HCT116 (cell line): ENCODE measurements around the gene AGAP1. TPM values are rescaled to one million over a fixed set of nuclear protein-coding genes. Genes with fewer than 3 reads are reported as not detected.

Source experiments
- ATAC-seq: fragments of 200-7000 bp; cut with Tn5 transposase; 2 replicates; pipeline ENCODE4 v1.9.1; 2020; ENCODE audit warnings: mild to moderate bottlenecking, moderate library complexity
- BruUV-seq: library from RNA; stranded (reverse); fragments of 400-500 nt; replicated peaks from 2 replicates; lab custom pipeline; 2021; lab: Mats Ljungman, UMichigan
- CTCF ChIA-PET: fragments of 300-600 bp; sonication (Branson Sonifier 250); formaldehyde crosslinking; loops from one replicate; lab custom pipeline; 2021; ENCODE audit warnings: antibody characterized with exemption; lab: Charles Lee
- POLR2A ChIA-PET: fragments of 300-600, 350-600 bp; sonication (Branson Sonifier 250); formaldehyde crosslinking; loops from one replicate; lab custom pipeline; 2021; ENCODE audit warnings: antibody characterized with exemption; lab: Charles Lee
- RAD21 ChIA-PET, 2 experiments: fragments of 300-600 bp; sonication (Branson Sonifier 250); formaldehyde crosslinking; loops; one replicate each; lab custom pipeline; 2023; ENCODE audit warnings: low total read pairs in 2 of 2; ENCODE audit not compliant: uncharacterized antibody in 2 of 2, unreplicated experiment in 2 of 2, low non-redundant PET in 1 of 2; lab: Charles Lee
- DNase-seq: peaks from one replicate; pipeline ENCODE4 v3.0.0-alpha.2; 2010; ENCODE audit warnings: low read depth, low spot score
- H2AFZ ChIP-seq: fragments of 200-600 bp; shearing (Covaris generic), sonication (generic); 2 replicates; pipeline ENCODE4 v1.6.1; 2017; ENCODE audit warnings: low read depth, mixed run types, mixed read lengths, antibody characterized with exemption, low read length; ENCODE audit not compliant: poor library complexity, severe bottlenecking
- H3K27ac ChIP-seq: 2 replicates; pipeline ENCODE4 v1.5.1; 2012; ENCODE audit warnings: low read depth, low read length
- H3K27me3 ChIP-seq: fragments of 200-600 bp; sonication (generic); 2 replicates; pipeline ENCODE4 v1.6.1; 2016; ENCODE audit warnings: mixed run types, low read length, mixed read lengths; ENCODE audit not compliant: insufficient read depth
- H3K36me3 ChIP-seq, 2 experiments: fragments of 200-500 bp in 1 of 2; fragments of 200-600 bp in 1 of 2; sonication (Bioruptor generic) in 1 of 2; sonication (generic) in 1 of 2; 2 replicates each; pipeline versions ENCODE4 v1.5.1 to v1.6.1; 2014 to 2016; ENCODE audit warnings: low read length in 2 of 2, inconsistent platforms in 1 of 2, mixed read lengths in 1 of 2, mixed run types in 1 of 2; ENCODE audit not compliant: insufficient read depth in 2 of 2, control insufficient read depth in 1 of 2
- H3K4me1 ChIP-seq, 2 experiments: fragments of 200-600 bp in 1 of 2; sonication (generic) in 1 of 2; 2 replicates each; pipeline versions ENCODE4 v1.5.1 to v1.6.1; 2012 to 2017; ENCODE audit warnings: low read length in 2 of 2, inconsistent platforms in 1 of 2, mild to moderate bottlenecking in 1 of 2, mixed read lengths in 1 of 2, mixed run types in 1 of 2, moderate library complexity in 1 of 2; ENCODE audit not compliant: insufficient read depth in 2 of 2, control insufficient read depth in 1 of 2
- H3K4me2 ChIP-seq: fragments of 200-600 bp; sonication (generic); 2 replicates; pipeline ENCODE4 v1.6.1; 2017; ENCODE audit warnings: mixed run types, low read length, mixed read lengths
- H3K4me3 ChIP-seq, 2 experiments: fragments of 200-600 bp in 1 of 2; sonication (generic) in 1 of 2; replicated peaks in 1 of 2; 2 replicates each; pipeline ENCODE4 v1.5.1; 2011 to 2016; ENCODE audit warnings: low read length in 2 of 2, control low read depth in 1 of 2, low read depth in 1 of 2, mild to moderate bottlenecking in 1 of 2, mixed read lengths in 1 of 2, mixed run types in 1 of 2
- H3K79me2 ChIP-seq: fragments of 200-600 bp; sonication (generic); 2 replicates; pipeline ENCODE4 v1.6.1; 2017; ENCODE audit warnings: mild to moderate bottlenecking, mixed run types, low read length, moderate library complexity, mixed read lengths; ENCODE audit not compliant: insufficient read depth
- H3K9ac ChIP-seq: fragments of 200-600 bp; sonication (generic); 2 replicates; pipeline ENCODE4 v1.6.1; 2016; ENCODE audit warnings: low read length, mixed read lengths
- H3K9me2 ChIP-seq: fragments of 200-600 bp; sonication (generic), shearing (Covaris generic); 2 replicates; pipeline ENCODE4 v1.6.1; 2017; ENCODE audit warnings: mixed run types, mild to moderate bottlenecking, moderate library complexity; ENCODE audit not compliant: insufficient read depth
- H3K9me3 ChIP-seq, 2 experiments: fragments of 200-500 bp in 1 of 2; fragments of 200-600 bp in 1 of 2; sonication (Bioruptor generic) in 1 of 2; sonication (generic) in 1 of 2; 2 replicates each; pipeline ENCODE4 v1.6.1; 2014 to 2017; ENCODE audit warnings: low read length in 2 of 2, mixed read lengths in 2 of 2, inconsistent platforms in 1 of 2, low read depth in 1 of 2, mild to moderate bottlenecking in 1 of 2, mixed run types in 1 of 2, moderate library complexity in 1 of 2; ENCODE audit not compliant: control insufficient read depth in 1 of 2, insufficient read depth in 1 of 2
- H4K20me1 ChIP-seq: fragments of 200-600 bp; sonication (generic), shearing (Covaris generic); 2 replicates; pipeline ENCODE4 v1.6.1; 2017; ENCODE audit warnings: mixed run types, mild to moderate bottlenecking, moderate library complexity; ENCODE audit not compliant: insufficient read depth
- CEBPB ChIP-seq: IDR thresholded peaks from 2 replicates; pipeline ENCODE4 v1.6.1; 2012; ENCODE audit warnings: low read depth
- EGR1 ChIP-seq: IDR thresholded peaks from 2 replicates; pipeline ENCODE4 v1.6.1; 2012; ENCODE audit warnings: low read depth
- ELF1 ChIP-seq: IDR thresholded peaks from 2 replicates; pipeline ENCODE4 v1.6.1; 2012; ENCODE audit warnings: low read depth, borderline replicate concordance
- EZH2 ChIP-seq: fragments of 200-600 bp; sonication (generic); IDR thresholded peaks from 2 replicates; pipeline ENCODE4 v1.6.1; 2017; ENCODE audit warnings: antibody characterized with exemption, mixed run types
- EZH2phosphoT487 ChIP-seq: fragments of 200-600 bp; IDR thresholded peaks from 2 replicates; pipeline ENCODE4 v1.6.1; 2018; ENCODE audit warnings: antibody characterized with exemption, borderline replicate concordance
- FOSL1 ChIP-seq: IDR thresholded peaks from 2 replicates; pipeline ENCODE4 v1.6.1; 2012; ENCODE audit warnings: low read depth
- POLR2A ChIP-seq: IDR thresholded peaks from 2 replicates; pipeline ENCODE4 v1.7.0; 2011; ENCODE audit warnings: borderline replicate concordance; ENCODE audit not compliant: insufficient read depth, insufficient read length; ENCODE audit errors: extremely low read depth
- POLR2AphosphoS5 ChIP-seq: IDR thresholded peaks from 2 replicates; pipeline ENCODE4 v1.6.1; 2011; ENCODE audit warnings: mild to moderate bottlenecking, low read depth, low read length, moderate library complexity
- RAD21 ChIP-seq: IDR thresholded peaks from 2 replicates; pipeline ENCODE4 v1.6.1; 2012; ENCODE audit warnings: low read depth, mild to moderate bottlenecking
- SIN3A ChIP-seq: IDR thresholded peaks from 2 replicates; pipeline ENCODE4 v1.6.1; 2012; ENCODE audit warnings: low read depth
- SP1 ChIP-seq: IDR thresholded peaks from 2 replicates; pipeline ENCODE4 v1.6.1; 2012; ENCODE audit warnings: low read depth
- SRF ChIP-seq: IDR thresholded peaks from 2 replicates; pipeline ENCODE4 v1.6.1; 2012; ENCODE audit warnings: low read depth
- YY1 ChIP-seq: IDR thresholded peaks from 2 replicates; pipeline ENCODE4 v1.6.1; 2011; ENCODE audit warnings: low read length, low read depth, moderate library complexity, mild to moderate bottlenecking; ENCODE audit not compliant: insufficient replicate concordance; ENCODE audit errors: extremely low read depth
- ZFX ChIP-seq: fragments of 450-650 bp; IDR thresholded peaks from 2 replicates; pipeline ENCODE4 v1.6.1; 2017
- ZNF274 ChIP-seq: fragments of 200-500 bp; sonication (Bioruptor generic); IDR thresholded peaks from 2 replicates; pipeline ENCODE4 v1.6.1; 2014; ENCODE audit warnings: mild to moderate bottlenecking, low read depth, low read length, inconsistent platforms
- intact Hi-C: fragments of 100-400 bp; cut with micrococcal nuclease; formaldehyde crosslinking; loops from 2 replicates; pipeline ENCODE4 v1.10.0; 2022
- total RNA-seq: library from RNA; stranded (reverse); gene quantifications from one replicate; pipeline ENCODE4 v1.2.1, GENCODE V29; 2021; ENCODE audit not compliant: unreplicated experiment
- TF ChIP-seq, protein P1 (sequence below): IDR thresholded peaks from 2 replicates; pipeline ENCODE4 v1.6.1; 2012; ENCODE audit warnings: low read depth
- TF ChIP-seq, protein P2 (sequence below): IDR thresholded peaks from 2 replicates; pipeline ENCODE4 v1.6.1; 2011; ENCODE audit warnings: mild to moderate bottlenecking, low read length, moderate library complexity; ENCODE audit not compliant: insufficient replicate concordance; ENCODE audit errors: extremely low read depth
- TF ChIP-seq, protein P3 (sequence below): IDR thresholded peaks from 2 replicates; pipeline ENCODE4 v1.6.1; 2012
- TF ChIP-seq, protein P4 (sequence below): IDR thresholded peaks from 2 replicates; pipeline ENCODE4 v1.6.1; 2012

The AGAP1 gene
- total RNA-seq, 1 experiment from 2014 or later, result 43.8 TPM

DNA sequence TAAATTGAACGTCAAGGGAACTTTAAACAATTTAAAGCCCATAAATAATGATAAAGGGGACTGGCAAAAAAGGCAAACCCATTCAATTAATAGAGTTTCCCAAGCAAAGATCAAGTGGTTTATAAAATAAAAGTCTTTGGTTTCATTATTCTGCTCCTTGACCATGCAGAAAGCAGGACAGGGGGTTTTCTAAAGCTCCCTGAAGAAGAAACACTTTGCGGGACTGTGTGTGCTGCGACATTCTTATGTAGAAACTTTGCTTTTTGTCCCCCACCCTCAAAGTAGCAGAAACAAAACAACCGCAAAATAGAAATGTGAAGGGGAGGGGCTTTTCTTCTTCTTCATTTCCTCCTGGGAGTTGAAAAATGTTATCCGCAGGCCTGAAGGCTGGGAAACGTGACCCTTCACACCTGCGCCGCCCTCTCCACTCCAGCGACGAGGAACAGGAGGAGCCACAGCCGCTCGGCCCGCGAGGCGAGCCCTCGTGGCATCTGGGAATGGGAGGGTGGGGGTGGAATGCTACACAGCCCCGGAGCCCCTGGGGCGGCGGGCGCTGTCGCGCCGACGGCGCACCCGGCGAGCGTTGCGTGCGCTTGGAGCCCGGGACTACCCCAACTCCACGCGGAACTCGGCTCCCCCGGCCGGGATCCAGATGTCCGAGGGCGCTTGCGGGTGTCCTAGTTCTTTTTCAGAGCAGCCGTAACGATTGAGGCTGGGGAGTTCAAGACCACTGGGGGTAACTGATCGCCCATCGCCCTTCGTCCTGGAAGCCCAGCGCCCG, 678.6 kb downstream of the AGAP1 start:
- no peak for DNase-seq
- Histone ChIP-seq H3K4me2 (no peak overlapping the region), H3K9me2 (no peaks in the 10 kb centered on the region), H3K27me3 (no peaks in the 10 kb centered on the region), H3K9ac (no peak overlapping the region), H3K9me3 (no peaks in the 10 kb centered on the region), H3K36me3 (peaks cover 0 to 21% of the 10 kb centered on the region in 2 experiments; a peak in 1 of 4 replicates), H3K79me2 (peaks cover 45% of the 10 kb centered on the region), H2AFZ (no peak overlapping the region), H4K20me1 (no peaks in the 10 kb centered on the region; the same call in 1 of the 2 replicates), H3K4me3 (no peak overlapping the region), H3K4me1 (peaks cover 15 to 48% of the 10 kb centered on the region in 2 experiments), H3K27ac (no peak overlapping the region)
- POLR2A ChIA-PET, result no interaction called here
- TF ChIP-seq CEBPB (no peak), YY1 (no peak), SP1 (no peak), EGR1 (no peak), EZH2phosphoT487 (no peak), FOSL1 (no peak), ZFX (no peak), POLR2A (no peak), SIN3A (no peak), ZNF274 (no peak), POLR2AphosphoS5 (no peak), EZH2 (no peak), RAD21 (no peak), ELF1 (no peak), SRF (no peak)
- TF ChIP-seq, protein P1, sequence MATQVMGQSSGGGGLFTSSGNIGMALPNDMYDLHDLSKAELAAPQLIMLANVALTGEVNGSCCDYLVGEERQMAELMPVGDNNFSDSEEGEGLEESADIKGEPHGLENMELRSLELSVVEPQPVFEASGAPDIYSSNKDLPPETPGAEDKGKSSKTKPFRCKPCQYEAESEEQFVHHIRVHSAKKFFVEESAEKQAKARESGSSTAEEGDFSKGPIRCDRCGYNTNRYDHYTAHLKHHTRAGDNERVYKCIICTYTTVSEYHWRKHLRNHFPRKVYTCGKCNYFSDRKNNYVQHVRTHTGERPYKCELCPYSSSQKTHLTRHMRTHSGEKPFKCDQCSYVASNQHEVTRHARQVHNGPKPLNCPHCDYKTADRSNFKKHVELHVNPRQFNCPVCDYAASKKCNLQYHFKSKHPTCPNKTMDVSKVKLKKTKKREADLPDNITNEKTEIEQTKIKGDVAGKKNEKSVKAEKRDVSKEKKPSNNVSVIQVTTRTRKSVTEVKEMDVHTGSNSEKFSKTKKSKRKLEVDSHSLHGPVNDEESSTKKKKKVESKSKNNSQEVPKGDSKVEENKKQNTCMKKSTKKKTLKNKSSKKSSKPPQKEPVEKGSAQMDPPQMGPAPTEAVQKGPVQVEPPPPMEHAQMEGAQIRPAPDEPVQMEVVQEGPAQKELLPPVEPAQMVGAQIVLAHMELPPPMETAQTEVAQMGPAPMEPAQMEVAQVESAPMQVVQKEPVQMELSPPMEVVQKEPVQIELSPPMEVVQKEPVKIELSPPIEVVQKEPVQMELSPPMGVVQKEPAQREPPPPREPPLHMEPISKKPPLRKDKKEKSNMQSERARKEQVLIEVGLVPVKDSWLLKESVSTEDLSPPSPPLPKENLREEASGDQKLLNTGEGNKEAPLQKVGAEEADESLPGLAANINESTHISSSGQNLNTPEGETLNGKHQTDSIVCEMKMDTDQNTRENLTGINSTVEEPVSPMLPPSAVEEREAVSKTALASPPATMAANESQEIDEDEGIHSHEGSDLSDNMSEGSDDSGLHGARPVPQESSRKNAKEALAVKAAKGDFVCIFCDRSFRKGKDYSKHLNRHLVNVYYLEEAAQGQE, result no peak
- TF ChIP-seq, protein P2, sequence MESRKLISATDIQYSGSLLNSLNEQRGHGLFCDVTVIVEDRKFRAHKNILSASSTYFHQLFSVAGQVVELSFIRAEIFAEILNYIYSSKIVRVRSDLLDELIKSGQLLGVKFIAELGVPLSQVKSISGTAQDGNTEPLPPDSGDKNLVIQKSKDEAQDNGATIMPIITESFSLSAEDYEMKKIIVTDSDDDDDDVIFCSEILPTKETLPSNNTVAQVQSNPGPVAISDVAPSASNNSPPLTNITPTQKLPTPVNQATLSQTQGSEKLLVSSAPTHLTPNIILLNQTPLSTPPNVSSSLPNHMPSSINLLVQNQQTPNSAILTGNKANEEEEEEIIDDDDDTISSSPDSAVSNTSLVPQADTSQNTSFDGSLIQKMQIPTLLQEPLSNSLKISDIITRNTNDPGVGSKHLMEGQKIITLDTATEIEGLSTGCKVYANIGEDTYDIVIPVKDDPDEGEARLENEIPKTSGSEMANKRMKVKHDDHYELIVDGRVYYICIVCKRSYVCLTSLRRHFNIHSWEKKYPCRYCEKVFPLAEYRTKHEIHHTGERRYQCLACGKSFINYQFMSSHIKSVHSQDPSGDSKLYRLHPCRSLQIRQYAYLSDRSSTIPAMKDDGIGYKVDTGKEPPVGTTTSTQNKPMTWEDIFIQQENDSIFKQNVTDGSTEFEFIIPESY, result no peak
- TF ChIP-seq, protein P3, sequence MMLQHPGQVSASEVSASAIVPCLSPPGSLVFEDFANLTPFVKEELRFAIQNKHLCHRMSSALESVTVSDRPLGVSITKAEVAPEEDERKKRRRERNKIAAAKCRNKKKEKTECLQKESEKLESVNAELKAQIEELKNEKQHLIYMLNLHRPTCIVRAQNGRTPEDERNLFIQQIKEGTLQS, result no peak
- TF ChIP-seq, protein P4, sequence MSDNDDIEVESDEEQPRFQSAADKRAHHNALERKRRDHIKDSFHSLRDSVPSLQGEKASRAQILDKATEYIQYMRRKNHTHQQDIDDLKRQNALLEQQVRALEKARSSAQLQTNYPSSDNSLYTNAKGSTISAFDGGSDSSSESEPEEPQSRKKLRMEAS, result no peak
- CTCF ChIA-PET, result no interaction called here
- no peak for ATAC-seq
- intact Hi-C loops, result no loop called here
- no TSS peak for BruUV-seq
- RAD21 ChIA-PET, result no interaction called here
